Measurements from ENCODE around the gene RRP7A.

DNA sequence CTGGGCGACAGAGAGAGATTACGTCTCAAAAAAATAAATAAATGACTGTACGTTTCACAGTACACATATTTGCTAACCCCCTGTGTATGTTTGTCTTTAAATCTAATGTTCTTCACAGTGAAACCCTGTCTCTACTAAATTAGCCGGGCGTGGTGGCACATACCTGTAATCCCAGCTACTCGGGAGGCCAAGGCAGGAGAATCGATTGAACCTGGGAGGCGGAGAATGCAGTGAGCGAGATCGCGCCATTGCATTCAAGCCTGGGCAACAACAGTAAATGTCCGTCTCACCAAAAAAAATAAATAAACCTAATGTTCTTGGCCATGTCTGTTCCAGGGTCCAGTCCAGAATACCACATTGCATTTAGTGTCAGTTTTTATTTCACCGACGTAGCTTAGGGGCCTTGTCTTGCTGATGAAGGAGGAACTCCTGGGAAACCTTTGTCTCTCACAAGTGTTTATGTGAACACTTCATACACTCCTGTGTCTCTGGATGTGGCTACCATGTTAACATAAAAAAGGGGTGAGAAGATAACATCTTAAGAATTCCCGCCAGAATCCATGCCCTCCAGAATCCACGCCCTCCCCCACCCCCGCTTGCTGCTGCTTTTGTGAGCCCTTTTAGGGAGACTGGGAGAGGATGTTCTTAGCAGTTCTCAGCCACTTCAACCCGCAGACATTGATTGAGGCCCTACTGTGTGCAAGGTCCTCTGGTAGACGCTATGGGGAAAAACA lies 29.2 kb upstream of the RRP7A start:
- TF ChIP-seq CTCF (IDR thresholded peaks at IDR 0.05) (no peak), POLR2AphosphoS5 (IDR thresholded peaks at IDR 0.05) (no peak), POLR2A (IDR thresholded peaks at IDR 0.05) (no peak)

All from breast epithelium (tissue), 3 donors.